Fibroblast of the aortic adventitia (primary cell): ENCODE data around the gene RBM14. TPM values are rescaled to one million over a fixed set of nuclear protein-coding genes. Genes with fewer than 3 reads are reported as not detected.

Experiments used
- DNase-seq: peaks from one replicate; pipeline ENCODE4 v3.0.0-alpha.2; 2010; ENCODE audit warnings: low read depth
- H3K4me3 ChIP-seq: 2 replicates; pipeline ENCODE4 v1.5.1; 2011; ENCODE audit warnings: low read depth, mild to moderate bottlenecking, control low read depth, low read length, moderate library complexity
- small RNA-seq: library from RNA; depleted of rRNA; stranded (forward); fragments of <200 nt; gene quantifications from one replicate; pipeline ENCODE3, GENCODE V24; 2012
- total RNA-seq: library from RNA; depleted of rRNA; stranded (reverse); fragments of >200 nt; gene quantifications from 2 replicates; pipeline ENCODE4 v1.2.3, GENCODE V29; 2012; ENCODE audit warnings: low replicate concordance
- TF ChIP-seq, protein P1 (sequence below): IDR thresholded peaks from 2 replicates; pipeline ENCODE4 v1.5.1; 2011; ENCODE audit warnings: mild to moderate bottlenecking, low read length, control low read depth, inconsistent platforms; ENCODE audit not compliant: insufficient read depth

RBM14 gene
- total RNA-seq, 1 donor, result 26.9 TPM

DNA sequence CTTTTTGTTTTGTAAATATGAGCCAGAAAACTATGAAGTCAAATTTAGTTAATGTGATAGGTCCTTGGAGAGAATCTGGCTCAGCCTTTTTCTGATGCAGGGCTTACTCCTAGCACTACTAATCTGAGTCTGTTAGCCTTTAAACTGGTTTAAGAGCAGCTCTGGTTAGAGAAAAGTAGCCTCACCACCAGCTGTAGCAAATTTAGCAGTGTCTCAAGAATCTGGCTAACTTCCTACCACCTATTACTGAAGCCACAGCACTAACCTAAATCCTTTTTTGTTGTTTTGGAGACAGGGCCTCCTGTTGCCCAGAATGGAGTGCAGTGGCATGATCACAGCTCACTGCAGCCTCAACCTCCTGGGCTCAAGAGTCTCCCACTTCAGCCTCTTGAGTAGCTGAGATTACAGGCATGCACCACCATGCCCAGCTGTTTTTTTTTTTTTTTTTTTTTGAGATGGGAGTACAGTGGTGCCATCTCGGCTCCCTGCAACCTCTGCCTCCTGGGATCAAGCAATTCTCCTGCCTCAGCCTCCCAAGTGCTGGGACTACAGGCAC lies 47.4 kb downstream of the RBM14 start:
- no peak for DNase-seq
- TF ChIP-seq, protein P1, sequence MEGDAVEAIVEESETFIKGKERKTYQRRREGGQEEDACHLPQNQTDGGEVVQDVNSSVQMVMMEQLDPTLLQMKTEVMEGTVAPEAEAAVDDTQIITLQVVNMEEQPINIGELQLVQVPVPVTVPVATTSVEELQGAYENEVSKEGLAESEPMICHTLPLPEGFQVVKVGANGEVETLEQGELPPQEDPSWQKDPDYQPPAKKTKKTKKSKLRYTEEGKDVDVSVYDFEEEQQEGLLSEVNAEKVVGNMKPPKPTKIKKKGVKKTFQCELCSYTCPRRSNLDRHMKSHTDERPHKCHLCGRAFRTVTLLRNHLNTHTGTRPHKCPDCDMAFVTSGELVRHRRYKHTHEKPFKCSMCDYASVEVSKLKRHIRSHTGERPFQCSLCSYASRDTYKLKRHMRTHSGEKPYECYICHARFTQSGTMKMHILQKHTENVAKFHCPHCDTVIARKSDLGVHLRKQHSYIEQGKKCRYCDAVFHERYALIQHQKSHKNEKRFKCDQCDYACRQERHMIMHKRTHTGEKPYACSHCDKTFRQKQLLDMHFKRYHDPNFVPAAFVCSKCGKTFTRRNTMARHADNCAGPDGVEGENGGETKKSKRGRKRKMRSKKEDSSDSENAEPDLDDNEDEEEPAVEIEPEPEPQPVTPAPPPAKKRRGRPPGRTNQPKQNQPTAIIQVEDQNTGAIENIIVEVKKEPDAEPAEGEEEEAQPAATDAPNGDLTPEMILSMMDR, result no peak
- H3K4me3 ChIP-seq, result no peak overlapping the region

GRCh38 chr11:66665369-66665768 lies 48.9 kb downstream of the RBM14 start:
- TF ChIP-seq, protein P1, result no peak
- DNase-seq, result no peak
- H3K4me3 ChIP-seq, result no peak overlapping the region

GRCh38 chr11:66670816-66671215 lies 54.4 kb downstream of the RBM14 start:
- no peak for DNase-seq

GRCh38 chr11:66674964-66675602 lies 58.7 kb downstream of the RBM14 start:
- TF ChIP-seq, protein P1, result no peak
- no peak for DNase-seq
- no peak overlapping the region for H3K4me3 ChIP-seq

More at GRCh38 chr11:66670816-66671215, 54.4 kb downstream of the RBM14 start:
- TF ChIP-seq, protein P1, result no peak
- no peak overlapping the region for H3K4me3 ChIP-seq

DNA sequence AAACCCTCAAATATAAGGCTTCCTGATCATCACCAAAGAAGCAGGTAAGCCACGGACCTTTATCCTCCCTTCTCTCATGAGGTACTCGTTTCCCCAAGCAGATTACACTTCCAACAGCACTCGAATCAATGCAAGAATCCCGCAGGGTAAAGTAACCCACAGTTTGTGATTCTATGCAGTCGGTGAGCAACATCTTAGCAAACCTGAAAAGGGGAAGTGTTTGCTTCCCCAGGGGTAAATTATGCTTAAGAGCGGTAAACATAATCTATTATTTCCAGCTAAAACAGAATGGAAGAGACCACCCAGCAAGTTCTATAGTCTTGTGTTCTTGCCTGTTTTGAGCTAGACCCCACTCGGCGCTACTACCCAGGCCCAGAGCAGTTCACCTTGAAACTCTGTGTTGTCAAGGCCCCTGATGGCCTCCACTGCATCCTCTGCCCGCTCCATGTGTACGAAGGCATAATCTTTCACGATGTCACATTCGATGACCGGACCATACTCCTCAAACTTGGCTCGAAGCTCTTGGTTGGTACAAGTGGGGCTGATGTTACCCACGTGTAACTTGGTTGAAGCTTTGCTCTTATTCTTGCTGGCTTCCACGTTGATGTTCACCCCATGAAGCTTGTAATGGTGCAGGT lies 60.0 kb downstream of the RBM14 start:
- H3K4me3 ChIP-seq, result peak overlapping the region; percentile 82
- TF ChIP-seq, protein P1, result no peak
- DNase-seq, result no peak

Small RNA genes lying within 50 kb of the gene (small RNA-seq; reads per million reads assigned to genes)
- gene RNU4-39P, result not detected

Other genes with a start within 250 kb of the RBM14 start
- gene SLC29A2, start 244.9 kb upstream of the RBM14 start, total RNA-seq, result 0.36 TPM in 1 of 2 replicates, not detected in the other
- 0.18 TPM in 1 of 2 replicates, not detected in the other for gene NPAS4, start 195.6 kb upstream of the RBM14 start, total RNA-seq
- 39.4 and 40.0 TPM in 2 replicates for gene MRPL11, start 177.8 kb upstream of the RBM14 start, total RNA-seq
- gene PELI3, start 149.7 kb upstream of the RBM14 start, total RNA-seq, result 9.0 and 10.8 TPM in 2 replicates
- gene DPP3, start 136.2 kb upstream of the RBM14 start, total RNA-seq, result 19.0 and 31.7 TPM in 2 replicates
- 41.7 and 54.7 TPM in 2 replicates for gene BBS1, start 106.0 kb upstream of the RBM14 start, total RNA-seq
- gene ZDHHC24, start 70.6 kb upstream of the RBM14 start, total RNA-seq, result 8.6 and 11.0 TPM in 2 replicates
- gene ACTN3, start 69.7 kb upstream of the RBM14 start, total RNA-seq, result not detected in 2 replicates
- gene CTSF, start 48.0 kb upstream of the RBM14 start, total RNA-seq, result 35.0 and 47.1 TPM in 2 replicates
- 0.45 and 1.1 TPM in 2 replicates for gene CCDC87, start 23.6 kb upstream of the RBM14 start, total RNA-seq
- gene CCS, start 23.4 kb upstream of the RBM14 start, total RNA-seq, result 28.3 and 54.4 TPM in 2 replicates
- 34.5 and 73.8 TPM in 2 replicates for gene RBM4, start 22.1 kb downstream of the RBM14 start, total RNA-seq
- gene RBM4B, start 61.3 kb downstream of the RBM14 start, total RNA-seq, result 7.5 and 23.9 TPM in 2 replicates
- 0.27 and 4.9 TPM in 2 replicates for gene SPTBN2, start 112.6 kb downstream of the RBM14 start, total RNA-seq
- gene RCE1, start 226.8 kb downstream of the RBM14 start, total RNA-seq, result 5.3 and 10.7 TPM in 2 replicates
- gene LRFN4, start 240.4 kb downstream of the RBM14 start, total RNA-seq, result 5.9 and 25.8 TPM in 2 replicates